ENCODE results near the gene MSI2. TPM values are rescaled to one million over a fixed set of nuclear protein-coding genes. Genes with fewer than 3 reads are reported as not detected.

MSI2 gene
- total RNA-seq, 1 donor from 2014 or later: 23.1 TPM

DNA sequence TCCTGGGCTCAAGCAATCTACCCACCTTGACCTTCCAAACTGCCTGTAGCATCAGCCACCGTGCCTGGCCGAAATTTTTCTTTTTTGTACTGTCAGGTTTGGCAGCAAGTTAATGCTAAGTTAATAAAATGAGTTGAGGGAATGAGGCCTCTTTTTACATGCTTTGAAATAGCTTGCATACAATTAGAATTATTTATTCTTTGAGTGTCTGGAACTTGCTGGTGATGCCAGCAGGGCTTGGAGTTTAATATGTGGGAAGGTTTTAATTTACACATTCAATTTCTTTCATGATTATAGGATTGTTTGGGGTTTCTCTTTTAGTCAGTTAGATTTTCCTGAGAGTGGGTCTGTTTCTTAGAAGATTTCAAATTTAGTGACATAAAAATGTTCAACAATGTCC lies 31.2 kb upstream of the MSI2 start:
- peaks cover 15% of the 10 kb centered on the region for H3K9me3 Mint-ChIP-seq (ENCODE audit: low read depth)
- H3K36me3 Mint-ChIP-seq (ENCODE audit: low read depth): peaks cover 5% of the 10 kb centered on the region
- no peaks in the 10 kb centered on the region for H3K4me1 Mint-ChIP-seq (ENCODE audit: low read depth)
- H3K27me3 Mint-ChIP-seq (ENCODE audit: low read depth): peaks cover 6% of the 10 kb centered on the region
- H3K27ac Mint-ChIP-seq (ENCODE audit: unreplicated experiment): no peak overlapping the region
- no peak overlapping the region for H3K4me3 Mint-ChIP-seq (ENCODE audit: unreplicated experiment)
- DNase-seq (ENCODE audit: low spot score): no peak
- TF ChIP-seq, protein P1, sequence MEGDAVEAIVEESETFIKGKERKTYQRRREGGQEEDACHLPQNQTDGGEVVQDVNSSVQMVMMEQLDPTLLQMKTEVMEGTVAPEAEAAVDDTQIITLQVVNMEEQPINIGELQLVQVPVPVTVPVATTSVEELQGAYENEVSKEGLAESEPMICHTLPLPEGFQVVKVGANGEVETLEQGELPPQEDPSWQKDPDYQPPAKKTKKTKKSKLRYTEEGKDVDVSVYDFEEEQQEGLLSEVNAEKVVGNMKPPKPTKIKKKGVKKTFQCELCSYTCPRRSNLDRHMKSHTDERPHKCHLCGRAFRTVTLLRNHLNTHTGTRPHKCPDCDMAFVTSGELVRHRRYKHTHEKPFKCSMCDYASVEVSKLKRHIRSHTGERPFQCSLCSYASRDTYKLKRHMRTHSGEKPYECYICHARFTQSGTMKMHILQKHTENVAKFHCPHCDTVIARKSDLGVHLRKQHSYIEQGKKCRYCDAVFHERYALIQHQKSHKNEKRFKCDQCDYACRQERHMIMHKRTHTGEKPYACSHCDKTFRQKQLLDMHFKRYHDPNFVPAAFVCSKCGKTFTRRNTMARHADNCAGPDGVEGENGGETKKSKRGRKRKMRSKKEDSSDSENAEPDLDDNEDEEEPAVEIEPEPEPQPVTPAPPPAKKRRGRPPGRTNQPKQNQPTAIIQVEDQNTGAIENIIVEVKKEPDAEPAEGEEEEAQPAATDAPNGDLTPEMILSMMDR (IDR thresholded peaks at IDR 0.05): no peak

DNA sequence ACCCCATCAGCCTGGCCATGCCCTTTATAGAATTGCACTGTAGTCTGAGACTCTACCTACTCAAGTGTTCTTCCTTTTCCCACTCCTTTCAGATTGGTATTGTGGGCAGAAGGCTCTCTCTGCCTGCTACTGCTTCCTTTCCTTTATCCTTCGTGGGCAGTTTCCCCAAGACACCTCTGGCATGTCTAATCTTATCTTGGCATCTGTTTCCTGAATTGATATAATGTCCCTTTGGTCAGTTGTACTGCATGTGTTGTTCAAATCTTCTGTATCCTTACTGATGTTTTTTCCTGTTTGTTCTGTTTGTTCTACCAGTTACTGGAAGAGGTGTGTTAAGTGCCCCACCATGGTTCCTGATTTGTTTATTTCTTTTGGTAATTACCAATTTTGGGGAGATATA lies 29.5 kb upstream of the MSI2 start:
- no peaks in the 10 kb centered on the region for H3K4me1 Mint-ChIP-seq (ENCODE audit: low read depth)
- TF ChIP-seq, protein P1 (IDR thresholded peaks at IDR 0.05): no peak
- no peak overlapping the region for H3K4me3 Mint-ChIP-seq (ENCODE audit: unreplicated experiment)
- H3K9me3 Mint-ChIP-seq (ENCODE audit: low read depth): peaks cover 5% of the 10 kb centered on the region
- no peak for DNase-seq (ENCODE audit: low spot score)
- H3K36me3 Mint-ChIP-seq (ENCODE audit: low read depth): peaks cover 5% of the 10 kb centered on the region
- no peak overlapping the region for H3K27ac Mint-ChIP-seq (ENCODE audit: unreplicated experiment)
- peaks cover 6% of the 10 kb centered on the region for H3K27me3 Mint-ChIP-seq (ENCODE audit: low read depth)

DNA sequence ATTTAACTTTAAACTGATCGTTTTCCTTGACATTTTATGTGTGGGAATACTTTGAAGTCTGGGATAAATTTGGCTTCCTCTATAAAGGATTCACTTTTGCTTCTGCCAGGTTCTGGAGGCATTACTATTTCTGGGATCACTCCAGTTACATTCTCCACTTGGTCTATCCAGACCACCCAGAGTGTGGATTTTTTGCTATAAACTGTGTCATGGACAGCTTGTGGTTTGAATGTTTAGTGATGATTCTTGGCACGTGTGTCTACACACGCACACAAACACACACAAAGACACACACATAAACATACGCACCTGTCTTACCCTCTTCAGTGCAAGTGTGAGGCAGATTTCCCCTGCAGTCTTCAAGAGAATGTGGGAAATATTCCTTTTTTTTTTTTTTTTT lies 27.4 kb upstream of the MSI2 start:
- no peaks in the 10 kb centered on the region for H3K4me1 Mint-ChIP-seq (ENCODE audit: low read depth)
- peaks cover 2% of the 10 kb centered on the region for H3K36me3 Mint-ChIP-seq (ENCODE audit: low read depth)
- no peaks in the 10 kb centered on the region for H3K9me3 Mint-ChIP-seq (ENCODE audit: low read depth)
- no peak overlapping the region for H3K27ac Mint-ChIP-seq (ENCODE audit: unreplicated experiment)
- peaks cover 6% of the 10 kb centered on the region for H3K27me3 Mint-ChIP-seq (ENCODE audit: low read depth)
- no peak for DNase-seq (ENCODE audit: low spot score)
- H3K4me3 Mint-ChIP-seq (ENCODE audit: unreplicated experiment): no peak overlapping the region
- TF ChIP-seq, protein P1 (IDR thresholded peaks at IDR 0.05): no peak

DNA sequence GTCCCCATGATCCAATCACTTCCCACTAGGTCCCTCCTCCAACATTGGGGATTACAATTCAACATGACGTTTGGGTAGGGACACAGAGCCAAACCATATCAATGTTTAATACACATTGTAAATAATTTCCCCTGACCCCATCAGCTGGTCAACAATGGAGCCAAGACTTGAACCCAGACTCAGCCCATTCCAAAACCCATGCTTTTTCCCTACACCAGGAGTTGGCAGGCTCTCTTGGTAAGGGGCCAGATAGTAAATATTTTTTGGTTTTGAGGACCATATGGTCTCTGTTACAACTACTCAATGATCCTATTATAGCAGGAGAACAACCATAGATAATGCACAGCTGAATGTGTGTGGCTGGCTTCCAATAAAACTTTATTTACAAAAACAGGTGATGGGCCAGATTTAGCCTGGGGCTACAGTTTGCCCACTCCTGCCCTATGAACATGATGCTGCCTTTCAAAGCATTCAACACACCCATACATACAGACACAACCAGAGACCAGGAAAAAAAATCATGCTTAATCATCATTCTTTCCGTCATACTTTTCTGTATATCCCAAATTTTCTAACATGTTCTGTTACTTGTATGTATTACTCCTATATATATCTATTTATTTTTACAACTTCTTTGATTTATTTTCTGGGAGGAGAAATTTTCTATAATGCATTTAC lies 22.1 kb upstream of the MSI2 start:
- H3K9me3 Mint-ChIP-seq (ENCODE audit: low read depth): no peaks in the 10 kb centered on the region
- no peaks in the 10 kb centered on the region for H3K36me3 Mint-ChIP-seq (ENCODE audit: low read depth)
- H3K4me1 Mint-ChIP-seq (ENCODE audit: low read depth): no peaks in the 10 kb centered on the region
- H3K27me3 Mint-ChIP-seq (ENCODE audit: low read depth): no peaks in the 10 kb centered on the region
- DNase-seq (ENCODE audit: low spot score): no peak
- TF ChIP-seq, protein P1 (IDR thresholded peaks at IDR 0.05): no peak
- no peak overlapping the region for H3K27ac Mint-ChIP-seq (ENCODE audit: unreplicated experiment)
- H3K4me3 Mint-ChIP-seq (ENCODE audit: unreplicated experiment): no peak overlapping the region

DNA sequence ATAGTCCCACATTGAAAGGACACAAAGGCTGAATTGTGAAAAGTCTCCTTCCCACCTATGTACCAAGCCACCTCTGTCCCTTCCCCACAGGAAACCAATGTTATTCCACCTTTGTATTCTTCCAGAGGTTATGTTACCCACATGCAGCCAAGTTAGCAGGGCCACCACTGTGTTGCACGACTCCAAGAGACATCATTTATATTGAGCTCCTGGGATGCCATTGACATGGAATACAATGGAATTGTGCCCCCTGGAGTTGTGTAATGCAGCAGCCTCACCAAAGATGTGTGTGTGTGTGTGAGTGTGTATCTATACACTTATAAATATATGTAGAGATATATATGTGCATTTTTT lies 21.6 kb upstream of the MSI2 start:
- no peak overlapping the region for H3K27ac Mint-ChIP-seq (ENCODE audit: unreplicated experiment)
- no peaks in the 10 kb centered on the region for H3K4me1 Mint-ChIP-seq (ENCODE audit: low read depth)
- DNase-seq (ENCODE audit: low spot score): no peak
- H3K27me3 Mint-ChIP-seq (ENCODE audit: low read depth): no peaks in the 10 kb centered on the region
- H3K36me3 Mint-ChIP-seq (ENCODE audit: low read depth): no peaks in the 10 kb centered on the region
- no peaks in the 10 kb centered on the region for H3K9me3 Mint-ChIP-seq (ENCODE audit: low read depth)
- no peak overlapping the region for H3K4me3 Mint-ChIP-seq (ENCODE audit: unreplicated experiment)
- TF ChIP-seq, protein P1 (IDR thresholded peaks at IDR 0.05): peak; percentile 13

All from chondrocyte (in vitro differentiated cells).